ENCODE results near the gene MRC2.

Gene MRC2

DNA sequence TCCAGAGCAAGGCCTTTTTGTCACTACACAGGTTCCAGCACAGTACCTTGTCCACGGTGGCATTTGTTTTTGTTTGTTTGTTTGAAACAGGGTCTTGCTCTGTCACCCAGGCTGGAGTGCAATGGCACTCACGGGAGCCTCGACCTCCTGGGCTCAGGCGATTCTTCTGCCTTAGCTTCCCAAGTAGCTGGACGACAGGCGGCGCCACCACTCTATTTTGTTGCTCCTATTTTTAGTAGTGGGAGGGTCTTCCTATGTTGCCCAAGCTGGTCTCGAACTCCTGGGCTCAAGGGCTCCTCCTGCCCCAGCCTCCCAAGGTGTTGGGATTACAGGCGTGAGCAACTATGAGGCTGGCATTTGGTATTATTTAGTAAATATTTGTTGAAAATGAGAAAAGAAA is 10.3 kb downstream of the MRC2 start:
- no peak for DNase-seq

DNA sequence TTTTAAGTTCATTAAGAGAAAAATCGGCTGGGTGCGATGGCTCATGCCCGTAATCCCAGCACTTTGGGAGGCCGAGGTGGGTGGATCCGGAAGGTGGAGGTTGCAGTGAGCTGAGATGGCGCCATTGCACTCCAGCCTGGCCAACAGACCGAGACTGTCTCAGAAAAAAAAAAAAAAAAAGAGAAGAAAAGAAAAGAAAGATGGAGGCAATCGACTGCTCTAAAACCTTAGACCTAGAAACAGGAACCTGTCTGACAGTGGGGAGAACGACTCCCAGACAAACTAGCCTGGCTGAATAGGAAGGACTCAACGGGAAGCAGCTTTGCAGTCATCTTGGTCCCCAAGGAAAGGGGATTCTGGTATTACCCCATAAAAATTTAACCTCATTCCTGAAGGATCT is 13.7 kb downstream of the MRC2 start:
- no peak for DNase-seq

DNA sequence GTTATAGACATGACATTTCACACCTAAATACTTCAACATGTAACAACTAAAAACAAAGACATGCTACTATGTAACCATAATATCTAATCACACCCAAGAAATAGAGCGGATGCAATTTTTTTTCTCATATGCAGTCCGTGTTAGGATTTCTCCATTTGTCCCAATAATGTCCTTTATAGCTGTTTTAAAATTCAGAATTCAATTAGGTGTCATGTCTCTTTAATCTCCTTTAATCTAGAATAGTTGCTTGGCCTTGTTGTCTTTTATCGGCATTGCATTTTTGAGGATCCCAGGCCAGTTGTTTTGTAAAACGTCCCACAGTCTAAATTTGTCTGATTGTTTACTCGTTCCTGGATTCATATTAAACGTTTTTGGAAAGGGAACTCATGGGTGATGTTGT is 14.5 kb downstream of the MRC2 start:
- no peak for DNase-seq

DNA sequence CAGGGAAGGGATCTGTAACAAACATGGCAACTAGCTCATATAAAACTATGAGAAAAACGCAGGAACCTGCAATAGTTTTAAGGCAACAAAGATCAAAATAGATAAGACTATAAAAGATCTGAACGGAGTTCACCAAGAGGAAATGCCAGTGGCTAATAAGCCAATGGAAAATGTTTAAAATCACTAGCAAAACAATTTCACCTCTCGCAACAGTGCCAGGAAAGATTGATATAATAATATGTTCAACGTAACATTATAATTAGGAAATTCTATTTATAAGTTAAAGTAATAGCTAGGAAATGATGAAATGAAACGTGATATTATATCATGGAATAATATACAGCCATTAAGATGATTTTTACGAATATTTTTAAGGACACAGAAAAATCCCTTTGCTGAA is 16.0 kb downstream of the MRC2 start:
- no peak for DNase-seq

DNA sequence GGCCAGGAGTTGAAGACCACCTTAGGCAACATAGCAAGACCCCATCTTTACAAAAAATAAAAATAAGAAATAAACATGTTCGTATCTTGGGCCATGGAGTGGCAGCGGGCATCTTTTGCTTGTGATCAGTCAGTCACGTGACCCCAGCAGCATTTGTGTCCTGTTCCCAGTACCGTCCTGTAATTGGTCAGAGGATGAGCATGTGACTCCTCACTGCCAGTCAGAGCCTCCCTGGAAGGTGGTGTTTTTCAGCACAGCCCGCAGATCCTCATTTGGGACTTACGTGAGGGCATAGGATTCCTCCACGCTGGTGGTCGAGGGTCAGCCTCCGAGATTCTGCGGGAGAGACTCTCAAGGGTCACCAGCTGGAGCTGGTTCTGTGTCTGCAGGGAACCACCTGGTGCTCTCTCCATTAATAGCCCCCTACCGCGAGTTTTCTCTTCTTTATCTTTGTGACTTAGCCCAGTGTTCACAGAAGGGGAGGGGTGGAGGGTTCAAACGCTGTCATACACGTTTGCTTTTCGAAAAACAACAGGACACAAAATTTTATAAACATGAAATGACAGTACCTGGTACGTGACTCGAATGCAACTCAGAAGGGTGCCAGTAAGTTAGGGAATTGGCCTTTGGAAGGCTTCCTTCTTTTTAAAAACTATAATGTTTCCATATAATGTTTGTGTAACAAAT is 17.2 kb downstream of the MRC2 start:
- DNase-seq: no peak

DNA sequence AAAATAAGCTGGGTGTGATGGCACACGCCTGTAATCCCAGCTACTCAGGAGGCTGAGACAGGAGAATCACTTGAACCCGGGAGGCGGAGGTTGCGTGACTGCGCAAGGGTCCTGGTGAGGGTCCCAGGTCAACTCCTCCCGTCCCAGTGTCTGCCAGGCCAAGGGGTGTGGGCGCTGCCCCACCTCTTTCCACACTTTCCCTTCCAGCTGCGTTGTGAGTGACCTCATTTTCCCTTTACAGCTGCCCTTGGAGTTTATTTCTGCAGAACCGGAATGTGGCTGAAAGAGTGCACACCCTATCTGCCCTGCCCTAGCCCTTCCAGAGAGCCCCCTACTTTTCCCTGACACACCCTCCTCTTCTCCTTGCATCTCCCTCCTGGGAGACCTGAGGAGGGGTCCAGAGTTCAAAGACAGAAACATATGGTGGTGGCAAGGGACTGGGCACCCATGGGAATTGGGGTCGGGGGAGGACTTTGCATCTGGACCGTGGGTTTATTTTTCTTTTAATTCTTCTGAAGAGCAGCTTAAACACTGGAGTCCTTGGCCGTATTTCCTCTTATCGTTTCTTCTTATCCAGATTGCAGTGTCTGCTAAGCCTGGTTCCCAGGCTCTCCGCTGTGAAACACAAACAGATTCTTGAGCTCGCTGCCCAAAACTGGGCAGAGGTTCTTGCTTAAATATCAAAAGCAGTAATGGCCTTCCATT is 20.9 kb downstream of the MRC2 start:
- DNase-seq: no peak

DNA sequence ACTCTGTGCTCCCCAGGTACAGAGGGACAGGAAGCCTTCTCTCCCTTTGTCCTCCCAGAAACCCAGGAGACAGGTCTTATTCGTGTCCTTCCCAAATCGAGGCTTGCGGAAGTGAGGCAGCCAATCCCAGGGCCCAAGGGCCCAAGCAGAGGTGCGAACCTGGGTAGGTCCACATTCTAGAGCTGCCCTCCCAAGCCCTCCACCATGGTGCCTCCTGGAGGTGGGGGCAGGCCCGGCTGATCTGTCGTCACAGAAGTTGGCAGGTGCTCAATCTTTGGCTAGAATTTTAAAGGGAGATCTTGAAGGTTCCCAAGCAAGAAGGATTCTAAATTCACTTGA is 21.5 kb downstream of the MRC2 start:
- DNase-seq: no peak

DNA sequence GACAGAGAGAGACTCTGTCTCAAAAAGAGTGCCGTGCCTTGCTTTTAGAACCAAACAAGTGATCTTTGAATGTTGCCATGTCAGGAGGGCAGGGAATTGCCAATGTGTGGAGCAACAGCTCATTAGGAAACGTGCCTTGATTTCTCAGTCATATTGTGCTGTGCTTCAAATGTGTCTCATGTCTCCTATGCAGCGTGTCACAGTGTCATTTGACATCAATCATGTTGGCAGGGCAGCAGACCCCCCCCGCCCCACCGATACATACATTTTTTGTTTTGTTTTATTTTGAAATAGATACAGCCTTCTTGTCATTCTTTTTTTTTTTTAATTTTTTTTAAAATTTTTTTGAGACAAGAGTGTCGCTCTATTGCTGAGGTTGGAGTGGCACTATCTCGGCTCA is 22.1 kb downstream of the MRC2 start:
- DNase-seq: no peak

DNA sequence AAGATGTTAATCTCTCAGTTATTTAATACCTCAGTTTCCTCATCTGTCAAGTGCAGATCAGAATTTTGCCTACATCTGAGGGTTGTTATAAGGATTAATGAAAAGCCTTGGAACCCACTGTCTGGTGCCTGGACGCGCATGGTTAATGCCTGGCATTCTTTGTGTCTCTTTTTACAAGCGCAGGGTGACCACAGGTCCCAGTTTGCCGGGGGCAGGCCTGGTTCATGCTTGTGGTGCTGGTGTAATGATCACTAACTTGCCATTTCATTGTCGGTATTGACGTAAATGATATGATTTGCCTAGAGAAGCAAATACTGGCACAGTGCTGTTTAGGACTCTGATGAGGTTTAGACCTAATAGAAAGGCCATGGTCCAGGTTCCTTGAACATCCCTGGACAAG is 23.1 kb downstream of the MRC2 start:
- no peak for DNase-seq

DNA sequence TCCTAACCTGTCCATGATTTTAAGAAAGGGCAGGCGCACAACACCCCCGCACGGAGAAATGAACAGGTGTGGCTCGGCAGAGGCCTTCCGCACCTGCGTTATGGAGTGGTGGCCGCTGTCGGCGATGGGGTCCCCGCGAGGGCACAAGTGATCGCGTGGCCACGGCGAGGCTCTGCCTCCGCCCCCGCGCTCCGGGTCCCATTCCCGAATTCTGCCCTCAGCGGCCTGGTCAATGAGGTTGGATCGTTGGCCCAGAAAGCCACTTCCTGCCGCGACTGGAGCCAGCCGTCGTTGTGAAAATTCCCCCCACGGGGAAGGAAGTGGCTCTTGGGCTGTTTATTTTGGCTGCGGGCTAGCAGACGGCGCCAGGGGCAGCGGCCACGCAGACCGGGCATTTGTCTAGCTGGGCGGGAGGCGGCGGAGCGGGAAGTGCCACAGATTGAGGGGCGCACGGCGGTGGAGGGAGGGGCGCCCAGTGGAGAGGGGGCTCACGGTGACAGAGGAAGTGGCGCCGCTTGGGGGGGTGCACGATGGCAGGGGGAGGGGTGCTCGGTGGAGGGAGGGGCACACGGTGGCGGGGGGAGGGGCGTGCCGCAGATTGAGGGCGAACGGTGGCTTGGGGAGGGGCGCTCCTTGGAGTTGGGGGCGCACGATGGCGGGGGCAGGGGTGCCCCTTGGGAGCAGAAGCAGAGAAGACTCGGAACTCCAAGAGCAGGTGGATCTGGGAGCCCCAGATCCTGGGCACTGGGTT is 25.0 kb downstream of the MRC2 start:
- DNase-seq: peak in 1 of 2 experiments; percentile 25

DNA sequence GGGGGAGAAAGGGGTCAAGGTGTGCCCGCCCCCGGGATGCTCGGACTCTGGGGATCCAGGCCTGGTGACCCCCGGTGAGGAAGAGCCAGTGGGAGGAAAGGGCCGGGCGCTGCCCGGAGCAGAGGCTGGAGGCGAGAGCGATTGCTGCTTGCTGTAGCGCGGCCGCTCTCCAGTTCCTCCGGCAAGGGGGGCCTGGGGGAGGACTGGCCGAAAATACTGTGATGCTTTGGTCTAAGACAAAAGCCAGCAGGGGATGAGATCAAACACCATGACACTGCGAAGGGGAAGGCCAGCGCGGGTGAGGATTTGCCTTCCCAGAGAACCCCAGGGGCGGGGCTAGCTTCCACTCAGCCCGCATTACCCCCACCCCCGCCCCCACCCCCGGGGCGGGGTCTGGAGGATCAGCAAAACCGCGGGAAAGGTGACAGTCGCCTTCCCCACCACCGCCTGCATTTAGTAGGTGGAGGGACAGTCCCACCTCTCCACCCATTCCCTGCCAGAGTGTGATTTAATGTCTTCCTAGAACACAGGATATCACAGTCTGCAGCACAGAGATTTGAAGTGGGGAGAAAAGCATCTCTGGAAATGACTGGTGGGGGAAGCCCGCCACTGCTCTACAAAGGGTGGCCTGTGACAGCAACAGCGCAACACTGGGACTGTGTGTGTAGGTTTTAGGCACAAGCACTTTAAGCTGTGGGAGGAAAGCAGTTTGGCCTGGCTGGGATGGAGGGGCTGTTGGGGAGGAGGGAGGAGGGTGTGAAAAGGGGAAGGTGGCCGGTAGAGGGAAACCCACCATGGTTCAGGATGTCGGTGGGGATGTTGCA is 25.7 kb downstream of the MRC2 start:
- DNase-seq: peak; percentile 40 to 55

DNA sequence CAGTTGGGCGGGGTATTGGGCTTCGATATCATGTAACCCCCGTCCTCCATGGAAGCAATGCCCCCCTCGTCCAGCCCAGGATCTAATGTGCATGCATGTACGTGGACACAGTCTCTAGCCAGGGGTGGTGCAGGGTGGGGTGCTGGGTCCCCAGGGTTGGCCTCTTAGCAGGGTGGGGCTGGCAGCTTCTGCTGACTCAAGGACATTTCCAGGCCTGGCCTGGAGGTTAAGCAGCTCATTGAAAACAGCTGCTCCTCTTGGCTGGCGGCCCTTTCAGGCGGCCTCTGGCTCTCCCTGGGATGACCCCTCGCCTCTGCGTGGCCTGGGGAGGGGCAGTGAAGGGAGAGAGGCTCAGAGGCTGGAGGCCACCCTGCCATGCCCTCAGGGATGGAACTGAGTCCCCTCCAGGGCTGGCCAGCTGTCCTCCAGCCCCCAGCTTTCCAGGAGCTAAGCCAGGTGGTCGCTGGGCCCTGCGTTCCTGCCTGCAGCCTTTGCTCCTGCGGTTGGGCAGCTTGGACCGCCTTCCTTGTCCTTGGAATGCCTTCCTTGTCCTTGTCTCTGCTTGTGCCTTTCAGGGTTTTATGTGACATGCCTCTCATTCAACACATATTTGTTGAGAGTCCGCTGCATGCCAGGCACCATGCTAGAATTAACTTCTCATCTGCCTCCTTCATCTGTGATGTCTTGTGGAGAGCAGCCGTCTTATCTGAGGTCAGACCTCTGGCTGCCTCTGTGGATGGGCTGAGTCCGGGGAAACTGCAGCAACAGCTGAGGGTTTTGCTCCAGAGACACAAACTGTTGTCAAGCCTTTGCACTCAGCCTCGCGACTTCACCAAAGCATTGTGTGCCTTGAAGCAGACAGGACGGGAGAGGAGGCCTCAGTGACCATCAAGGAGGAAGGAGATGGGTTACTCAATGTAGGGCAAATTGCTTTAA is 26.6 kb downstream of the MRC2 start:
- DNase-seq: no peak

DNA sequence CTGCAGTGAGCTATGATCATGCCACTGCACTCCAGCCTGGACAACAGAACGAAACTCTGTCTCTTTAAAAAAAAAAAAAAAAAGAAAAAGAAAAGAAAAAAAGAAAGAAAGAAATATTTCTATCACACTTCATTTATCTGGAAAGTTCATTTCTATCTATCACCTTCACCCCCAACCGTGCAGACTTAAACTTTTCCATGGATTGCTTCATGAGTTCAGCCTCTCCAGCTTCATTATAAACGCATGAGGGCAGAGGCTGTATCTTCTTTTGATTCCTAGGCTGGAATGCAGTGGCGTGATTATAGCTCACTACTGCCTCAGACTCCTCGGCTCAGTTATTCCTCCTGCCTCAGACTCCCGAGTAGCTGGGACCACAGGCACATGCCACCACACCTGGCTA is 28.2 kb downstream of the MRC2 start:
- no peak for DNase-seq

DNA sequence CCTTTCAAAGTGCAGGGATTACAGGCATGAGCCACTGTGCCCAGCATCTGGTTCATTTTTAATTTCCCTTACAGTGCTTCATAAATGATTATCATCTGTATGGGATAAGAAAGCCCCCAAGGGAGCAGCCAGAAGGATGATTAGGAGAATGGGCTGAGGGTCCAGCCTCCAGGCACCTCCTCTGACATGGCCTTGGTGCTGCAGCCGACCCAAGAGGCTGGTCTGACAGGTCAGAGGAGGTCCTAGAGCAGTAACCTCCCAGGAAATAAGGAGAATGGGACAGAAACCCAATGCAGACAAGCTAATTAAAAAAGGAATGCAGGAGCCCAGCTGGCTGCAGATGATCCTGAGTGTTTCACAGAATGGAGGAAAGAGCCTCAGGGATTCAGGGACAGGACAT is 29.0 kb downstream of the MRC2 start:
- DNase-seq: no peak

DNA sequence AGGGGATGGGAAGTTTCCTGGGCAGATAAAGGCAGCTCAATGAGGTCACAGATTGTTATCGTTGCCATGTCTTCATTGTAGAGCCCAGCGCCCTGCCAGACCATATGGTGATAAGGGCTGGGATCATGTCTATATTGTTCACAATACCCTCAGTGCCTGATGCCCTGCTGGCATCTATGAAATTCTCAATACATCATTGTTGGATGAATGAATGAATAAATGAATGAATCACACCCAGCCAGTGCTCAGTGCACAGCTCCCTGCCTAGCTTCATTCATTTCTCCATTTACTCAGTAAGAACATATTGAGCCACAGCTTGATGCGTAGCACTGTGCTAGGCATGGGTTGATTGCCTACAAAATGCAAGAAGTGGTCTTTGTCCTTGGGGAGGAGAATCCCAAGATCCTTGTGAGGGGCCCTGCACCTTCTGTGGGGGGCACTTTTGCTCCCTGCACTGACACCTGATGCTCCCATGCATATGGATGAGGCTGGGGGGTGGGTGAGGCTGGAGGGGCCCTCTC is 29.7 kb downstream of the MRC2 start:
- no peak for DNase-seq

DNA sequence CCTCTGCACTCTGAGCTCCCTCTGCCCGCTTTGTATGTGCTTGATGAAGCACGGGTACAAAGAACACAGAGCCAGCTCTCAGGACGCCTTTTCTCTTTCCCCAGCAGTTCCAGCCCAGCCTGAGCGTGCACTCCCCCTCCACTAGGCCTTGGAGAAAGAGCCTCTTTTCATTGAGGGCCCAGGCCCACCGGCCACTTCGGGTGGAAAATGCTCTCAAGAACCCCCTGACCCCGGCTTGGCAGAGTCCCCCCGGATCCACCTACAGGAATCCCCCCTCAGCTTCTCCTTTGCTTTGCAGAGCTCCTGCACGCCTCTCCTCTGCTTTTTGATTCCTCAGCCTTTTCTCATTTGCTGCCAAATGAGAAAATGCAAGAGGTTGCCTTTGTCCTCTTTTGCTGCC is 30.2 kb downstream of the MRC2 start:
- no peak for DNase-seq

DNA sequence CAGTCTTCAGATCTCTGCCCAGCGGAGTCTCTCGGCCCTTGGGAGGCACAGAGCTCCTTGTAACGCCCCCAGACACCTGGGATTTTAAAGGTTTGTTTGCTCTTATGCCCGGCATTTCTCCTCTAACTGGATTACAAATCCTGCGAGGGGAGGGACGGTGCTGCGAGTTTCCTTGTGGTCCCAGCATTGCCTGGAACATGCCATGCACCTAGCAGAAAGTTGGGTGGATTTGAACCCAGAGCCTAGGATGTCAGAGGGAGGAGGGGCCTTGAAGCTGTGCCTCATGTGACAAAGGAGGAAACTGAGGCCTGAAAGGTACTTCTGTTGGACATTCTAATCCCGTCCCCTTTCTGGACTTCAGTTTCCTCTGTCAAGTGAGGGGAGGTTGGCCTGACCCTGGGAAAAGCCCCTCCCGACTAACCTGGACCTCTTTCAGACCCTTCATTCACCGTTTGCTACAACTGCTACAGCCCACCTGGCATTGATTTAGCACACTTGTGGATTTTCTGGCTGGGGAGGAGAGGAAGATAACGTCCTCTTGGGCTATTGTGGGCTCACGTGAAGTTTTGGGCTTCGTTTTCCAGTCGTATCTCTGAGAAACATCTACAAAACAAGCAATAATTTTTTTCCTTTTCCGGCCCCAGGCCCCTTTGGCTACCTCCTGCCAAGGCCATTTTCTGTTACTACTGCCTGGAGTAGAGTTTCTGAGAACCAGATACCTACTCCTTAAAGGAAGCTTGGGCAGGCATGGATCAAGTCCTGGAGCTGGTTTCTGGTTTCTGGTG is 30.9 kb downstream of the MRC2 start:
- DNase-seq: no peak

DNA sequence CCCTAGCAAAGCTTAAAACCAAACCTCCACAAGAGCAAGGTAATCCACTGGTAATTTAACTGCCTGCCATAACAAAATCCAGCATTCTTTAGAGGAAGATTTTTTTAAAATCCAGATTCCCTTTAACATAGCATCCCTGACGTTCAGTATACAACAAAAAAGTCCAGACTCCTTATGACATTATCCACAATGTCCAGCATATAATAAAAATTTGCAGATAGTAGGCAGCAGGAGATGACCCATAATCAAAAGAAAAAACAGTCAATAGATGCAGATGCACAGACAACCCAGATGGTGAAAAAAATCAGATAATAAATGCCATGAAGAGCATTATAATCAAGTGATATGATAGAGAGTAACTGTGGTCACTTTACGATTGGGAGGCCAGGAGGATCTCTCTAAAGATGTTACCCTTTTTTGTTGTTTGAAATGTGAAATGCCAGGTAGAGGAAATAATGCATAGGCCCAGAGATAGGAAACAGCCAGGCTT is 33.2 kb downstream of the MRC2 start:
- DNase-seq: no peak

DNA sequence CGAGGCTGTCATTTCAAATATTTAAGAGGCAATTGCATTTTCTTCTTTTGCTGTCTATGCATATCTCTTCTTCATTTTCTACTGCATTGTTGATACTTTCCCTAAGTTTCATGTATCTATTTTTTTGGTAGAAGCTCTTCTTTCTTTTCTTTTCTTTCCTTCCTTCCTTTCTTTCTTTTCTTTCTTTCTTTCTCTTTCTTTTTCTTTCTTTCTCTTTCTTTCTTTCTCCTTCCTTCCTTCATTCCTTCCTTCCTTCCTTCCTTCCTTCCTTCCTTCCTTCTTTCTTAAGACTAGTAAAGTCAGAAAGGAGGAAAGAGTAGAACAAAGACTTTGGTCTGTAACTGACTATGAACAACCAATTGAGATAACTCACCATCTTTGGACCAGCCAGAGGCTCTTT is 33.9 kb downstream of the MRC2 start:
- DNase-seq: no peak

DNA sequence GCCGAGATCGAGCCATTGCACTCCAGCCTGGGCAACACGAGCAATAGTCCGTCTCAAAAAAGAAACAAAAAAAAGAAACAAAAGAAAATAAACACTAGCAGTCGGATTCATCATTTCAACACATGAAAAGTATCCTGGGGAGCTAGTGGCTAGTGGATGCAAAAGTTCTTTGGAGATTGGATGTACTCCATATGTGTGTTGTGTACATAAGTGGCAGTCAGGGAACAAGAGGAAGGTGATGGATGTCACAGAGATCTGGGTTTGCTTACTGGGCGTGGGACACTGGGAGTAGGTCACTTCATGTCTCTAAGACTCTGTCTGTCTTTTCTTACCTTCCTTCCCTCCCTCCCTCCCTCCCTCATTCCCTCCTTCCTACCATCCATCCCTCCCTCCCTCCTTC is 35.4 kb downstream of the MRC2 start:
- DNase-seq: no peak

DNA sequence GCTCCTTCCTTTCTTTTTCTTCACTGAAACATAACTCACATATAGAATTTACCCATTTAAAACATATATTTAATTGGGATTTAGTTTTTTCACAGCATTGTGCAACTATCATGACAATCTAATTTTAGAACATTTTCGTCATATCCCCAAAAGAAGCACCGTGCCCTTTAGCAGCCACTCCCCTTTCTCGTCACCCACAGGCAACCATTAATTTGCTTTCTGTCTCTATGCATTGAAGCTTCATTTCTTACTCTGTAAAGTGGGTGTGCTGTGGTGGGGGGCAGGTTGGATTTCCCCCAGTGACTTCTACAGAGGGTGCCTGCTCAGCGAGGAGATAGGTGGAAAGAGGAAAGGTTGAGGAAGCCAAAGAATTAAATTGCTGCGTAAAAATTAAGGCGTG is 35.8 kb downstream of the MRC2 start:
- DNase-seq: no peak
